ENCODE results near the gene ERO1B. TPM values are rescaled to one million over a fixed set of nuclear protein-coding genes. Genes with fewer than 3 reads are reported as not detected.

The ERO1B gene
- total RNA-seq, 1 experiment from 2014 or later: 5.4 TPM

- no peak for DNase-seq (ENCODE audit: low read depth, low spot score)
- no TSS peak for BruUV-seq (replicated peaks)
- no peaks in the 10 kb centered on the region for H3K9me2 ChIP-seq (ENCODE audit: insufficient read depth)
- H2AFZ ChIP-seq (ENCODE audit: low read depth, low read length, poor library complexity, severe bottlenecking): no peak overlapping the region
- H4K20me1 ChIP-seq (ENCODE audit: insufficient read depth): no peaks in the 10 kb centered on the region
- H3K79me2 ChIP-seq (ENCODE audit: insufficient read depth, low read length): no peaks in the 10 kb centered on the region
- H3K27ac ChIP-seq (ENCODE audit: low read depth, low read length): no peak overlapping the region
- no peaks in the 10 kb centered on the region for H3K27me3 ChIP-seq (ENCODE audit: insufficient read depth, low read length)
- RAD21 ChIA-PET (ENCODE audit: low non-redundant PET in 1 of 2, low total read pairs in 2 of 2, uncharacterized antibody in 2 of 2, unreplicated experiment in 2 of 2): no interaction called here
- H3K4me2 ChIP-seq (ENCODE audit: low read length): no peak overlapping the region
- POLR2A ChIA-PET: no interaction called here
- intact Hi-C loops (cut with micrococcal nuclease): no loop called here
- CTCF ChIA-PET: interaction anchor here (0.6 kb wide), 1 partner anchor 632 kb away, joined by 3 read pairs; no protein-coding TSS in a partner anchor
- H3K9ac ChIP-seq (ENCODE audit: low read length): no peak overlapping the region
- TF ChIP-seq RAD21 (IDR thresholded peaks at IDR 0.05; ENCODE audit: low read depth) (no peak), JUND (IDR thresholded peaks at IDR 0.05) (no peak), ATF3 (IDR thresholded peaks at IDR 0.05) (no peak), ELF1 (IDR thresholded peaks at IDR 0.05; ENCODE audit: borderline replicate concordance, low read depth) (no peak), MAX (IDR thresholded peaks at IDR 0.05) (no peak), CTCF (IDR thresholded peaks at IDR 0.05 in 2 of 3, conservative IDR thresholded peaks at IDR 0.05 in 1 of 3; ENCODE audit: borderline replicate concordance in 1 of 3, insufficient read depth in 1 of 3, low read depth in 2 of 3, low read length in 2 of 3) (no peak), TCF7L2 (IDR thresholded peaks at IDR 0.05; ENCODE audit: borderline replicate concordance, extremely low read depth, insufficient read depth, insufficient read length) (no peak), FOSL1 (IDR thresholded peaks at IDR 0.05; ENCODE audit: low read depth) (no peak), SIN3A (IDR thresholded peaks at IDR 0.05; ENCODE audit: low read depth) (no peak), REST (IDR thresholded peaks at IDR 0.05; ENCODE audit: low read depth) (no peak), ZFX (IDR thresholded peaks at IDR 0.05) (no peak), EZH2phosphoT487 (IDR thresholded peaks at IDR 0.05; ENCODE audit: borderline replicate concordance) (no peak), CEBPB (IDR thresholded peaks at IDR 0.05; ENCODE audit: low read depth) (no peak), POLR2A (IDR thresholded peaks at IDR 0.05; ENCODE audit: borderline replicate concordance, extremely low read depth, insufficient read depth, insufficient read length) (no peak), ZBTB33 (IDR thresholded peaks at IDR 0.05; ENCODE audit: extremely low read depth, insufficient replicate concordance, low read length) (no peak)
- no peak overlapping the region for H3K4me3 ChIP-seq (replicated peaks in 1 of 2; ENCODE audit: low read depth in 1 of 2, low read length in 2 of 2)
- no peaks in the 10 kb centered on the region for H3K4me1 ChIP-seq (ENCODE audit: control insufficient read depth in 1 of 2, insufficient read depth in 2 of 2, low read length in 2 of 2)
- H3K36me3 ChIP-seq (ENCODE audit: control insufficient read depth in 1 of 2, insufficient read depth in 2 of 2, low read length in 2 of 2): no peaks in the 10 kb centered on the region
- no peaks in the 10 kb centered on the region for H3K9me3 ChIP-seq (ENCODE audit: control insufficient read depth in 1 of 2, insufficient read depth in 1 of 2, low read depth in 1 of 2, low read length in 2 of 2)
- no peak for ATAC-seq
These were observed 114.6 kb downstream of the ERO1B start for GRCh38 chr1:236167154-236167553.
